Astrocyte (in vitro differentiated cells and primary cell): ENCODE measurements around the gene FRMD3.

Source experiments
- CTCF ChIP-seq: IDR thresholded peaks from 2 replicates; pipeline ENCODE4 v1.5.1; 2011; ENCODE audit warnings: low read depth, mild to moderate bottlenecking, inconsistent platforms, low read length, moderate library complexity; ENCODE audit not compliant: insufficient read depth
- EZH2 ChIP-seq: IDR thresholded peaks from 2 replicates; pipeline ENCODE4 v1.6.1; 2012; ENCODE audit warnings: mild to moderate bottlenecking, low read length, inconsistent platforms; ENCODE audit not compliant: insufficient read depth

DNA sequence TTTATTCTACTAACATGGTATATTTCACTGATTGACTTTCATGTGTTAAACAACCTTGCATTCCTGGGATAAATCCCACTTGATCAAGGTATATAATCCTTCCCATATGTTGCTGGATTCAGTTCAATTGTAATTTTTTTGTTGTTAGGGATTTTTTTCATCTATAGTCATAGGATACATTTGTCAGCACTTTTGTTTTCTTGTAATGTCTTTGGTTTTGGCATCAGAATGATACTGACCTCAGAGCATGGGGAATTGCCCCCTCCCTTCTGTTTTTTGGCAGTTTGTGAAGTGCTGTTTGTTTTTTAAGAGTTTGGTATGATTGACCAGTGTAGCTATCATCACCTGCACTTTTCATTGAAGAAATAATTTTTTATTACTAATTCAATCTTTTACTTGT, 298.5 kb downstream of the FRMD3 start:
- TF ChIP-seq CTCF (no peak), EZH2 (no peak)
